Central memory CD8-positive, alpha-beta T cell (primary cell): ENCODE measurements around the gene NECAB2.

Experiments used
- ATAC-seq: fragments of 150-1000 bp; cut with Tn5 transposase; replicated peaks from 2 replicates; pipeline ENCODE4 v1.10.0; 2022; ENCODE audit warnings: mild to moderate bottlenecking, moderate FRiP score, moderate number of reproducible peaks; ENCODE audit not compliant: poor library complexity, severe bottlenecking; ENCODE audit errors: extremely low read depth
- DNase-seq, 2 donors: peaks; one replicate each; pipeline ENCODE4 v3.0.0; 2021; ENCODE audit warnings: low spot score in 2 of 2
- H3K27ac Mint-ChIP-seq: one replicate; pipeline ENCODE4 v1.8.0; 2022; ENCODE audit warnings: low read depth, mild to moderate bottlenecking, moderate library complexity, mixed read lengths
- H3K27me3 Mint-ChIP-seq: one replicate; pipeline ENCODE4 v1.8.0; 2022; ENCODE audit warnings: mixed read lengths
- H3K36me3 Mint-ChIP-seq: one replicate; pipeline ENCODE4 v1.8.0; 2022; ENCODE audit warnings: mild to moderate bottlenecking, moderate library complexity, mixed read lengths; ENCODE audit not compliant: insufficient read depth
- H3K4me1 Mint-ChIP-seq: one replicate; pipeline ENCODE4 v1.8.0; 2022; ENCODE audit warnings: mixed read lengths
- H3K4me3 Mint-ChIP-seq: one replicate; pipeline ENCODE4 v1.8.0; 2022; ENCODE audit warnings: mild to moderate bottlenecking, moderate library complexity, mixed read lengths
- H3K9me3 Mint-ChIP-seq: one replicate; pipeline ENCODE4 v1.8.0; 2022; ENCODE audit warnings: mixed read lengths

Gene NECAB2

DNA sequence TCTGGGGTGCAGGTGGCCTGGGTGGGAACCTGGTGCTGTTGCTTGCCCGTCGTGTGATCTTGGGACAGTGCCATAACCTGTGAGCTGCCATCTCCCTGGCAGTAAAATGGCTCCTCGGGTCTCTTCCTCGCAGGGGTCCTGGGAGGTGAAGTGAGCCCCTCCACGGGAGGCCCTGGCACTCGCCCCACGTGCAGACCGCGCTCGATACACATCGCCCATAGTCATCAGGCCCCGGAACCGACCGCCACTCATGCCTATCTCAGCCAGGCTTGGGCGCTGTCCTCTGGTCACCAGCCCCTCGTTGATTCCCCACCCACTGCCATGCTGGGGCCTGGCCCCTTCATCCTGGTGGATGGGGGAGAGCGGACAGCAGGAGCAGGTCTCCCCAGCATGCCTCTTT is 36.5 kb upstream of the NECAB2 start:
- DNase-seq, result no peak
- peaks cover 2% of the 10 kb centered on the region for H3K4me1 Mint-ChIP-seq
- peaks cover 17% of the 10 kb centered on the region for H3K27me3 Mint-ChIP-seq
- no peak overlapping the region for H3K27ac Mint-ChIP-seq
- peaks cover 1% of the 10 kb centered on the region for H3K36me3 Mint-ChIP-seq
- H3K4me3 Mint-ChIP-seq, result no peak overlapping the region
- H3K9me3 Mint-ChIP-seq, result no peaks in the 10 kb centered on the region
- no peak for ATAC-seq

DNA sequence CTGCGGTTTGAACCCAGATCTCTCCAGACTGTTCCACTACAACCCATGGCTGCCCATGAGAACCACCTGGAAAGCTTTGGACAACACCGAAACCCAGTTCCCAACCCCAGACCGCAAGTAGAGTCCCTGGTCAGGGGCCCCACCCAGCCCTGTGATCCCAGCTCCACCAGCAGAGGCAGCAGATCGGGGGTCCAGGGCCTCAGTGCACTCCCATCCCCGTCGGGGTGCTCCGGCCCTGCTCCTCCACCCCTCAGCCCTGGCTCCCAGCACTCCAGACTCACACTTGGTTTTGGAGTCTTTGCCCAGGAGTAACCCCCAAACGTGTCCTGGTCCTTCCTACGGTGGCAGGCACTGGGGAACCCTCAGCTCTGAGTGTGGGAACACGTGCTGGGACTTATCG is 35.7 kb upstream of the NECAB2 start:
- no peak overlapping the region for H3K27ac Mint-ChIP-seq
- H3K27me3 Mint-ChIP-seq, result peaks cover 25% of the 10 kb centered on the region
- DNase-seq, result no peak
- ATAC-seq, result no peak
- H3K4me1 Mint-ChIP-seq, result no peaks in the 10 kb centered on the region
- H3K4me3 Mint-ChIP-seq, result no peak overlapping the region
- peaks cover 3% of the 10 kb centered on the region for H3K36me3 Mint-ChIP-seq
- H3K9me3 Mint-ChIP-seq, result no peaks in the 10 kb centered on the region

DNA sequence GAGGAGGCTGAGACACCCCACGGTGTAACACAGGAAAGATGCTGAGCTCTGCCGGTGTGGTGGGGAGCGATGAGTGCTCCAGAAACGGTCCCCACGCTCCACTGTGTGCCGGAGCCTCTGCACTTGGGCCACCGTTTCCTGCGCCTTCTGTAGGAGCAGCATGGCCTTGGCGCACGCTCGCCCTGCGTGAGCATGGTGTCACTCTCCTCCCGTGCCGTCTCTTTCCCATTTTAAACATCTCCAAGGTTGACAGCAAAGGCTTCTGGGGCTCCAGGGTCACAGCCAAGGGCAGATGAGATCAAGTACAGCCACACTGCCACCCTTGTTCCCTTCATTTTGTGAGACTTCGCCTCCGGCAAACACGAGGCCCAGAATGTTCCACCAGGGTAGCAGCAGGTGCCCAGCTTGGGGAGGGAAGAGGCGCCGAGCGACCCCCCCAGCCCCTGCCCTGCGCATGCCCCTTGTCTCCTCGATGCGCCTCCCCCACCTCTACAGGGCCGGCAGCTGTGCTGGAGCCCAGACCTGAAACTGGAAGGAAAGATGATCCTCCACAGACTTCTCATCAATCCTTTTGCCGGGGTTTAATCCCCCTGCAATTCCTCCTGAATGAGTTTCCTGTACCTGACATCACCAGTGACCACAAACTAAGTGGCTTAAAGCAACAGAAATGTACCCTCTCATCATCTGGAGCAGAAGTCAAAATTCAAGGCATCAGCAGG is 34.9 kb upstream of the NECAB2 start:
- H3K36me3 Mint-ChIP-seq, result peaks cover 4% of the 10 kb centered on the region
- no peak for ATAC-seq

DNA sequence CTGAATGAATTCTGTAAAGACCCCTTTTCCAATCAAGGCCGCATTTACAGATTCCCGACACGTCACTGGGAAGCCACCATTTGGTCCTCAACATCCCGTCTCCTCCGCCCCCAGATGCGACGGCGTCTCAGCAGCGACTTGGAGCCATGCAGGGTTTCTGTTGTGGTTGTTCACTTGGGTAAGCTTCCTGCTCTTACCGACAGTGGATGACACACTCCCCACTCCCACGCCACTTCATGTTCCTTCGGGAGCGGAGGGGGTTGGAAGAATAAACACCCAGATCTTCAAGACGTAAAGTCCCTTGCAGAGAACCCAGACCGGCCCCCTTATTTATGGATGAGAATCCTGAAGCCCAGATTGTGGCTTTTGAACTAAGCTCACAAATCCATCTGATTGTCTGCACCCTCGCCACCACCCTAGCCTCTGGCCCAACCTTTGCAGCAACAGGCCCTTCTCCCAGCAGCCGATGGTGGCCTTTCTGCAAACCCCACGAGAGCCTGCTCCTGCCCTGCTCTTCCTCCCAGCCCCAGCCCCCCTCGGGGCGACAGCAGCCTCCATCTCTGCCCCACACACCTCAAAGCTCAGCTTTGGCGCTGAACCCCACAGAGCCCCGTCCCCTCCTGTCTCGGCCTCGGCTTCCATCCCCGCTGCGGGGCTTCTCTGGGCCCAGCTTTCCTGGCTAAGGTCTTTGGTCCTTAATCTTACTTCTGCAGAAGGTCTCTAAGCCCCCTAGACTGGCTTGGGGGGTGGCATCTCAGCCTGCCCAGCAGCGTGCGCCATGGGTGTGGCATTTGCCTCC is 34.0 kb upstream of the NECAB2 start:
- no peak overlapping the region for H3K4me3 Mint-ChIP-seq
- DNase-seq (no peak), ATAC-seq (no peak)
- no peaks in the 10 kb centered on the region for H3K9me3 Mint-ChIP-seq
- H3K36me3 Mint-ChIP-seq, result peaks cover 4% of the 10 kb centered on the region
- no peaks in the 10 kb centered on the region for H3K4me1 Mint-ChIP-seq
- peaks cover 25% of the 10 kb centered on the region for H3K27me3 Mint-ChIP-seq
- no peak overlapping the region for H3K27ac Mint-ChIP-seq

More for the DNA sequence above, 34.9 kb upstream of the NECAB2 start:
- no peaks in the 10 kb centered on the region for H3K4me1 Mint-ChIP-seq
- H3K27me3 Mint-ChIP-seq, result peaks cover 25% of the 10 kb centered on the region
- no peak overlapping the region for H3K27ac Mint-ChIP-seq
- no peaks in the 10 kb centered on the region for H3K9me3 Mint-ChIP-seq
- no peak overlapping the region for H3K4me3 Mint-ChIP-seq
- DNase-seq, result no peak

DNA sequence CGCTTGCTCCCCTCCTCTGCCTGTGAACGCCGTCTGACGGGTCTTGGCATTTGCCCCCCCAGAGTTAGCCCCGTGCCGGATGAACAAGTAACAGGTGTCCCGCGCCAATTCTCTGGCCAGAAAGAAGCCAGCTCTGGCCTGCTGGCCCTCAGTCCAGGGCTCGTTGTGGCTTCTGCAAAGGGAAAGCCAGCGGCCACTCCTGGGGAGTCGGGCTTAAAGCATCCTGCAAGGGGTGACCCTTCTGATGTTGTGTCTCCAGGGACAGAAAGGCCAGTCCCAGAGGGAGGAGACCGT is 33.4 kb upstream of the NECAB2 start:
- Mint-ChIP-seq H3K9me3 (no peaks in the 10 kb centered on the region), H3K27me3 (peaks cover 25% of the 10 kb centered on the region), H3K4me1 (no peaks in the 10 kb centered on the region), H3K27ac (no peak overlapping the region), H3K4me3 (no peak overlapping the region), H3K36me3 (peaks cover 4% of the 10 kb centered on the region)
- DNase-seq (no peak), ATAC-seq (no peak)

DNA sequence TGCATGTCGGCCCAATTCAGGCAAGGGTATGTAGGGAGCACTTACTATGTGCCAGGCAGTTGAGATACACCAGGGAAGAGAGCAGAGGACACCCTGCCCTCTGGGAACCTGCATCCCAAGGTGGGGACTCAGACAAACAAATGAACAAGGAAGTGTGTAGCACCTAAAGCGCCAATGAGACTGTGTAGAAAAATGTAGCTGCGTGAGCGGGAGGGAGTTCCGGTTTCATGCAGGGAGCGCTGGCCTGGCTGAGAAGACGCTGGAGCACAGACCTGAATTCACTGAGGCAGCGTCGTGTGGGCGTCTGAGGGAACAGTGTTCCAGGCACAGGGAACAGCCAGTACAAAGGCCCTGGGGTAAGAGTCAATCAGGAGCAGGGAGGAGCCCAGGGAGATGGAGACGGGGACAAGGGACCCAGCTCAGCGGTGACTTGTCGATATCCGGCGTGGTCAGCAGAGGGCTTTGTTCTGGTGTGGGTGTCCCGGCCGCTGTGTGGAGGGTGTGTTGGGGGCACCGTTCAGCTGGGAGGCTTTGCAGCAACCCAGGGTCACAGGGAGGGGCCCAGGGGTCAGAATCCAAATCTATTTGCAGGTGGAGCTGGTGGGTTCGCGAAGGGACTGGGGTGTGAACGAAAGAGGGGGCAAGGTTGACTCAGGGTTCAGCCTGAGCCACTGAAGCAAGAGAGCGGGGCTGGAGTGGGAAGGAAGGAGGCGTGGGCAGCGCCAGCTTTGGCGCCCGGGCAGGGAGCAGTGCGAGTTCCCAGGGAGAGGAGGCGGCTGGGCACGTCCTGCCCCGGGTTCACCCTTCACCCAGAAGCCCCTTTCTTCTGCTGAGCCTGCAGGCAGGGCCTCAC is 32.8 kb upstream of the NECAB2 start:
- no peaks in the 10 kb centered on the region for H3K9me3 Mint-ChIP-seq
- peaks cover 25% of the 10 kb centered on the region for H3K27me3 Mint-ChIP-seq
- H3K4me3 Mint-ChIP-seq, result no peak overlapping the region
- DNase-seq (no peak), ATAC-seq (no peak)
- peaks cover 4% of the 10 kb centered on the region for H3K36me3 Mint-ChIP-seq
- H3K27ac Mint-ChIP-seq, result no peak overlapping the region
- H3K4me1 Mint-ChIP-seq, result no peaks in the 10 kb centered on the region

DNA sequence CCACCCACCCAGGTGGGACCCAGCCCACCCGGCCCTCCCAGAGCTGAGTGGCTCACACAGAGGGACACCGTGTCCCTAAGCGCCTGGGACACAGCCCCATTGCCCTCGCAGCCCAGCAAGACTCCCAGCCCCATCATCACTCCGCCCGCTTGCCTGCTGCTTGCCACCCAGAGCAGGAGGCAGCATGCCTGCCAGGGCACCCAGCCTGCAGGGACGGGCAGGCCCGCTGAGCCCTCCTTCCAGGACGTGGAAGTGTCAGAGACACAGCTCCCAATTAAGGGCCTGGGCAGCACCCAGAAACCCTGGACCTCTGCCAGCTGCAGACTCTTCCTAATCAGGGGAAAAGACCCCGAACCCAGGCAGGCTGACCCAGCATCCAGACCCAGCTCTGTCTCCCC is 32.2 kb upstream of the NECAB2 start:
- DNase-seq (no peak), ATAC-seq (no peak)
- H3K27ac Mint-ChIP-seq, result no peak overlapping the region
- no peak overlapping the region for H3K4me3 Mint-ChIP-seq
- H3K27me3 Mint-ChIP-seq, result peaks cover 25% of the 10 kb centered on the region
- H3K9me3 Mint-ChIP-seq, result no peaks in the 10 kb centered on the region
- no peaks in the 10 kb centered on the region for H3K4me1 Mint-ChIP-seq
- peaks cover 4% of the 10 kb centered on the region for H3K36me3 Mint-ChIP-seq

DNA sequence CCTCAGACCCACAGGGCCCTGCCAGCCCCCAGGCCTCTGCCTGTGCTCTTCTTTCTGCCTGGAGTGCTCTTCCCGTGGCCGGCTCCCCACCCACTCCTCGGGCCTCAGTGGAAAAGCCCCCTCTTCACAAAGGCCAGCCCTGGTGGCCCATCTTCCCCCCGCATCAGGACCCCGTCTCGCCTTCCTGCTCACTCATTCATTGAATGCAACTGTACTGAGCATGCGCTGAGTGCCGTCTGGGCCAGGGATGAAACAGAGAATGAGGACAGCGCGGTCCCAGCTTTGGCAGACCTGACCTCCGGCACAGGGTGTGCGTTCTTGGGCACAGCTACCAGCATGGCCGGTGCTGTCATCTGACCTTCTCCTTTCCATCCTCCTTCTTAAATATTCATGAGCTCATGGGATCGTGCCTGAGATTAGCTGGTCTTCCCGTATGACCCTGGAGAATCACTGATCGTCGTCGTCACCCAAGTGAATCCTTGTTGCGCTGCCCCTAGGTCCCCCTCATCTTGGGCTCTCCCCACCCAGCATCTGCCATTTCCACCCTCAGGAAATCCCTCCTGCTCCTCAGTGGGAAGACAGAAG is 31.4 kb upstream of the NECAB2 start:
- Mint-ChIP-seq H3K4me1 (no peaks in the 10 kb centered on the region), H3K9me3 (no peaks in the 10 kb centered on the region), H3K27ac (no peak overlapping the region), H3K27me3 (peaks cover 25% of the 10 kb centered on the region), H3K4me3 (no peak overlapping the region), H3K36me3 (peaks cover 4% of the 10 kb centered on the region)
- no peak for DNase-seq
- no peak for ATAC-seq

DNA sequence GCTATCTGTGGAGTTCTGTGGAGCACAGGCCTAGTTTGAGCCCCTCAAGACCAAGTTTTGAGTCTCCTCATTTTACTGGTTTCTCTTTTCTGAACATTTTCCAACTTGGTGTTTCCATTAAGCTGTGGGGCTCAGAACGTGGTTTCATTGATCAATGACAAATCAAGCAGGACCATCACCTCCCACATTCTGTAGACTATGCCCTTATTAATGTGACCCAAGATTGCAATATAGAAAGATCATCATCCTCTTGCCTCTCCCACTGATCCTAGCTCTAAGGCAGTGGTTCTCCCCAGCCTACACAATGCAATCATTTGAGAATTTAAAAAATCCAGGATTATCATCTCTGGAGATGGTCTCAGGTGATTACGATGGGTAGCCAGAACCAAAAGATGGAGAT is 30.8 kb upstream of the NECAB2 start:
- no peaks in the 10 kb centered on the region for H3K9me3 Mint-ChIP-seq
- no peak for ATAC-seq

DNA sequence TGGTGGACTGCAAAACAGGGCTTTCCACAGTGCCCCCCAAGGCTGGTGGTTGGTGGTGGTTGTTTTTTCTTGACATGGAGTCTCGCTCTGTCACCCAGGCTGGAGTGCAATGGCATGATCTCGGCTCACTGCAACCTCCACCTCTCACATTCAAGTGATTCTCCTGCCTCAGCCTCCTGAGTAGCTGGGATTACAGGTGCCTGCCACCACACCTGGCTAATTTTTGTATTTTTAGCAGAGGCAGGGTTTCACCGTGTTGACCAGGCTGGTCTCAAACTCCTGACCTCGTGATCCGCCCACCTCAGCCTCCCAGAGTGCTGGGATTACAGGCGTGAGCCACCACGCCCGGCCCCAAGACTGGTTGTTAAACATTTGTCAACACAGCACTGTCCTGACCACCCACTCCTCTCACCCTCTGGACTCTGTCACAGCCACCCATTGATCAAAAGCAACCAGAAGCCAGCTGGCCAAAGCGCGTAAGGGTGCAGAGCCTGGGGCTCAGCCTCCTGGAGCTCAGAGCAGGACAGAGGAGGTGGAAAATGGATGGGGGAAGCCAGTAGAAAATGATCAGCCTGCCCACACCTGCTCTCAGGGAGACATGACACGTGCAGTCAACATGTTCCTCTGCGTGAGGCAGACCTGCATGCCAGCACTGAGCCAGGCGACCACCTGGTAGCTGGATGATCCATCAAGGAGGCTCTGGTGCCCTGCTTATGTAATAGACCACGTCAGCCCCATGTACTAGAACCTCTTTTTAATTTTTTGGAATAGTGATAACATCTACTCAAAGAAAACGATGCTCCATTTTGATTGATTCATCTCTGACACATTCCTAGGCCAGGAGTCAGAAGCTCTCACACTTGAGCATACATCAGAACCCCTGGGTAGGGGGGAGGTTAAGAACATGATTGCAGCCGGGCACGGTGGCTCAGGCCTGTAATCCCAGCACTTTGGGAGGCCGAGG is 29.8 kb upstream of the NECAB2 start:
- no peak for DNase-seq
- Mint-ChIP-seq H3K27ac (no peak overlapping the region), H3K4me3 (no peak overlapping the region)

More for the DNA sequence above, 30.8 kb upstream of the NECAB2 start:
- H3K27ac Mint-ChIP-seq, result no peak overlapping the region
- no peak overlapping the region for H3K4me3 Mint-ChIP-seq
- DNase-seq, result no peak
- no peaks in the 10 kb centered on the region for H3K4me1 Mint-ChIP-seq
- H3K36me3 Mint-ChIP-seq, result peaks cover 4% of the 10 kb centered on the region
- H3K27me3 Mint-ChIP-seq, result peaks cover 25% of the 10 kb centered on the region

DNA sequence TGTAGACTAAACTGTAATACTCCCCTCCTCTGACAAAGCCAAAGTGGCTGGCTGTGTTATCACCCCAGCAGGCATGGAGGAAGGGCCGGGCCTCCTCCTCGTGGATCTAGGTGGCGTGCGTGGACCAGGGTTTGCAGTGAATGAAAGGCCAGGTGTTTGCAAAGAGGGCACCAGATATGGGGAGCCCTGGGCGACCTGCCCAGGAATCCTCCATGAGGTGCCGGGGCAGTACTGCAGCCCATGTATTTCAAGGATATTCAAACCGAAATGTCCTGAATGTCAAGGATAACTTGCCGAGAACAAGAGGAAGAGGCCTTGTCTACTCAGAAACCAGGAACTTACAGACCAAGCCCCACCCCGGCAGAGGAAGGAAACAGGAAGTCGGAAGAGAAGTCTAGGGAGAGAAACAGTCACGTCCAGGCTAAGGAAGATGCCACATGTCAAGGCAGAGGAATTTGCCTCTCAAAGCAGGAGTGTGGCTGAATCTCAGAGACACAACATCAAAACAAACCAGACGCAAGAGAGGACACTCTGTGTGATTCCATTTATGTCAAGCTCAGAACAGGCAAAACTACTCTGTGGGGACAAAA is 28.7 kb upstream of the NECAB2 start:
- Mint-ChIP-seq H3K36me3 (peaks cover 4% of the 10 kb centered on the region), H3K27me3 (peaks cover 22% of the 10 kb centered on the region), H3K27ac (no peak overlapping the region), H3K4me3 (no peak overlapping the region), H3K9me3 (no peaks in the 10 kb centered on the region), H3K4me1 (no peaks in the 10 kb centered on the region)
- DNase-seq, result no peak
- no peak for ATAC-seq

More for the DNA sequence above, 29.8 kb upstream of the NECAB2 start:
- peaks cover 25% of the 10 kb centered on the region for H3K27me3 Mint-ChIP-seq
- H3K9me3 Mint-ChIP-seq, result no peaks in the 10 kb centered on the region
- ATAC-seq, result no peak
- H3K4me1 Mint-ChIP-seq, result no peaks in the 10 kb centered on the region
- peaks cover 4% of the 10 kb centered on the region for H3K36me3 Mint-ChIP-seq
